Measurements from ENCODE around the gene ALG12.

Gene ALG12

DNA sequence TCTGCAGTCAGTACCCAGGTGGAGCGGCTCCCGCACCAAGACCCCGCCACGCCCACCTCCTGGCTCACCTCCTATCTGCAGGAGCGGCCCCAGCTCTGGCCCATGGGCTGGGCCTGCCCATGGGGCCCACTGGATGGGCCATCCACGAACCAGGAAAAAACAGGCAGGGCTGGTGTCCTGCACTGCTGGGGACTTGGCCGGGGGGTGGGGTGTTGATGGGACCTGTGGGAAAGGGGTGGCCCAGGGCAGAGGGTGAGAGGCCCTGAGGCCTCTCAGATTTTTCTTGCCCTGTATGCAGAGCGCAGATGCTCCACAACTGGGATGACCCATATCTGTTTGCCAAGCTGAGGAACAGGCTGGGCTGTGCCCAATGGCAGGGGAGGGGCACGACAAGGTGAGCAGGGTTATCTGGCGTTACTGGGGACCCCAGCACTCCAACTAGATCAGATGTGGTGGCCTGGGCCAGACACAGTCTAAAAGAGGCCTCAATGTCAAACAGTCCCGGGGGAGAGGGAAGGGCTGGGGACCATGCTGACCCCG lies 39.7 kb upstream of the ALG12 start:
- Histone ChIP-seq H3K27me3 (ENCODE audit: control insufficient read depth in 5 of 5, insufficient read depth in 4 of 5, low read length in 5 of 5) (no peaks in the 10 kb centered on the region), H3K9ac (ENCODE audit: low read length in 5 of 5) (no peak overlapping the region), H3K36me3 (ENCODE audit: control insufficient read depth in 5 of 5, insufficient read depth in 5 of 5, low read length in 5 of 5) (peaks cover 0 to 11% (median 8%) of the 10 kb centered on the region in 5 donors), H3K4me1 (ENCODE audit: control insufficient read depth in 5 of 5, insufficient read depth in 5 of 5, low read length in 5 of 5) (peaks cover 6 to 78% (median 75%) of the 10 kb centered on the region in 5 donors), H3K4me3 (ENCODE audit: low read depth in 1 of 5, low read length in 5 of 5) (no peak overlapping the region), H3K9me3 (ENCODE audit: control insufficient read depth in 5 of 5, low read length in 5 of 5) (no peaks in the 10 kb centered on the region), H3K27ac (ENCODE audit: low read depth, low read length) (peak overlapping the region; percentile 92)

DNA sequence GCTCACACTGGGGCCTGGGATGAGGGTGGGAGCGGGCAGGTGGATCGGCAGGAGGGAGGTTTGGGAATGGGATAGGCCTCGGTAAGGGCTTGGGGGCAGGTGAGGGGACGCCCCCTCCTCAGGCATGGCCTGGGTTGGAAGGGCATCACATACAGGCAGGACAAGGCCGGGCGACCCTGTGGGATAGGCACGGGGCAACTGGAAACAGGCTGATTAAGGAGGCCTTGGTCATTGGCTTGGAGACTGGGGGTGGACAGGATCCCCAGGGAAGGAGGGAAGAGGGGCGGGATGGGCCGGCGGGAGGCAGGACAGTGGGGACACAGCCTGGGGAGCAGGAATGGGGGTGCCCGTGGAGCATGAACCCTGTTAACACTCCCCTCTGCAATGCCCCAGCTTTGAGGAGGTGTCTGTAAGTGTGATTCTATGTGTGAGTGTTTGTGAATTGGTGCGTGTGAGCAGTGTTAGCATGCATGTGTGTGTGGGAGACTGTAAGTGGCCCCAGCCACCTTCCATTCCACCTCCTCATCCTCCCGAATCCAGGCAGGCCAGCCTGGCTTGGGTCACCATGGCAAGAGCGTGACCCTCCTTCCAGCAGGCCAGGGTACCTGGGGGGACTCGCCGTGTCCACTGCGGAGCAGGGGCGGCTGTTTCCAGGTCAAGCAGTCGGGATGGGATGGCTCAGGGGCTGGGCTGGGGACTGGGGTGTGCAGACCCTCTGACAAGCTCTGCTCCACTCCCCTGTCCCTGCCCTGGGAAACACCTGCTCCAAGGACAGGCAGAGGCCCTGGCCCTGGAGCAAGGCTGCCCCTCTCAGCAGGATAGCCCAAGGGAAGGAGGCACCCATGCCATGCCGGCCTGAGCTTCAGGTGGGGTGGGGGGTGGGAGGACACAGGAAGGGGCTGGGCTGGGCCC lies 38.9 kb upstream of the ALG12 start:
- peak overlapping the region; percentile 92 for H3K27ac ChIP-seq (ENCODE audit: low read depth, low read length)
- H3K36me3 ChIP-seq (ENCODE audit: control insufficient read depth in 5 of 5, insufficient read depth in 5 of 5, low read length in 5 of 5): peaks cover 0 to 6% (median 4%) of the 10 kb centered on the region in 5 donors
- no peaks in the 10 kb centered on the region for H3K27me3 ChIP-seq (ENCODE audit: control insufficient read depth in 5 of 5, insufficient read depth in 4 of 5, low read length in 5 of 5)
- H3K9me3 ChIP-seq (ENCODE audit: control insufficient read depth in 5 of 5, low read length in 5 of 5): no peaks in the 10 kb centered on the region
- H3K9ac ChIP-seq (ENCODE audit: low read length in 5 of 5): peak overlapping the region in 3 of 5 donors; percentile 10 to 72 (median 65)
- H3K4me3 ChIP-seq (ENCODE audit: low read depth in 1 of 5, low read length in 5 of 5): no peak overlapping the region
- peaks cover 6 to 80% (median 77%) of the 10 kb centered on the region in 5 donors for H3K4me1 ChIP-seq (ENCODE audit: control insufficient read depth in 5 of 5, insufficient read depth in 5 of 5, low read length in 5 of 5)

DNA sequence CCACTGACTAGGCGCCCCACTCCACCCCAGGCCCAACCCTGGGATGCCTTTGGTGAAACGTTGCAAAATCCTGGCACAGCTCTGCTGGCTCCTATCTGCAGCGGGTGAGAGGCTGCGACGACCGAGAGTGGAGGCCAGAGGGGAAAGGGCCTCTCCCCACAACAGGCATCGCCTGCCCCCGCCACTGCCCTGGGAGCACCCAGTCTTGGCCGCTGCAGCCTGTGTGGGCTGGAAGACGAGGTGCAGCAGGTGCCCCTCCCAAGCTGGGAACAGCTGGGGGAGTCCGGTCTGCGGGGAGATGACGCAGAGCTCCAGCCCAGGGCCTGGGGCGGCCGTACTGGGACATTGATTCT lies 38.2 kb upstream of the ALG12 start:
- Histone ChIP-seq H3K9ac (ENCODE audit: low read length in 5 of 5) (peak overlapping the region in 3 of 5 donors; percentile 10 to 72 (median 65)), H3K36me3 (ENCODE audit: control insufficient read depth in 5 of 5, insufficient read depth in 5 of 5, low read length in 5 of 5) (peaks cover 0 to 1% (median under 1%) of the 10 kb centered on the region in 5 donors), H3K4me1 (ENCODE audit: control insufficient read depth in 5 of 5, insufficient read depth in 5 of 5, low read length in 5 of 5) (peaks cover 6 to 84% (median 77%) of the 10 kb centered on the region in 5 donors)

DNA sequence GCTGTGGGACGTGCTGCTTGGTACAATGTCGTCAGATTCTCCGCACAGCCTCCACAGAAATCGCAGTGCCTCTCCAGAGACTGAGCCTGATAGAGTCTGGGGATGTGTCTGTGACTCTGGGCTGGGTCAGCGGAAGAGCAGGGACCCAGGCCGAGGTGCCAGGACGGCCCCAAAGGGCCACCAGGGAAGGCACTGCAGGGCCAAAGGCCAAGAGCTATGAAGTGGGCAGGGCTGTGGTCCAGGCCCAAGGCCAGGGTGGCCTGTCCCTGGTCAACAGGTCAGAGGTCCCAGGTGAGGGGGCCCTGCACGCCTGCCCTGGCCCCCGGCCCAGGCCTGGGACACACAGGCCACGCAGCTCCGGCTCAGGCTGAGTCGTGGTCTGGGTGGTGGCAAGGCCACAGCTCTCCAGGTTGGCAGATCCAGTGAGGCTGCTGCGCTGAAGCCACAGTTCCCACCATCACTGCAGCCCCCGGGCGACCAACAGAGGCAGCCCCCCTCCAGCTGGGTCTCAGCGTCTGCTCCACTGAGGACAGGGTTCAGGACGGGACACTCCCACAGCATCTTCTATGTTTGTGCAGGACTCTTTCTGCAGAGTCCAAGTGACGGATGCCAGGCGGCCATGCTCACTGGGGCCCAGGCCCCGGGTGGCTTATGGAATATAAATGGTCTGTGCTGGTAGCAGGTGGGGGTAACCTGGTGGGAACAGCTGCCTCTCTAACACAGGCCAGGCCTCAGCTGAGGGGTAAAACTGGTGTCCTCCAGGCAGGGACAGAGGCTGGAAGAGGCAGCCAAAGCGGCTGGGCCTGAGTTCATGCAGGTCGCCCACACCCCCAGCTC lies 37.6 kb upstream of the ALG12 start:
- Histone ChIP-seq H3K36me3 (ENCODE audit: control insufficient read depth in 5 of 5, insufficient read depth in 5 of 5, low read length in 5 of 5) (no peaks in the 10 kb centered on the region), H3K27ac (ENCODE audit: low read depth, low read length) (peak overlapping the region; percentile 92), H3K4me3 (ENCODE audit: low read depth in 1 of 5, low read length in 5 of 5) (no peak overlapping the region), H3K9ac (ENCODE audit: low read length in 5 of 5) (peak overlapping the region in 3 of 5 donors; percentile 59 to 72 (median 69)), H3K9me3 (ENCODE audit: control insufficient read depth in 5 of 5, low read length in 5 of 5) (no peaks in the 10 kb centered on the region), H3K27me3 (ENCODE audit: control insufficient read depth in 5 of 5, insufficient read depth in 4 of 5, low read length in 5 of 5) (no peaks in the 10 kb centered on the region), H3K4me1 (ENCODE audit: control insufficient read depth in 5 of 5, insufficient read depth in 5 of 5, low read length in 5 of 5) (peaks cover 6 to 84% (median 77%) of the 10 kb centered on the region in 5 donors)

More for the DNA sequence above, 38.2 kb upstream of the ALG12 start:
- Histone ChIP-seq H3K9me3 (ENCODE audit: control insufficient read depth in 5 of 5, low read length in 5 of 5) (no peaks in the 10 kb centered on the region), H3K27me3 (ENCODE audit: control insufficient read depth in 5 of 5, insufficient read depth in 4 of 5, low read length in 5 of 5) (no peaks in the 10 kb centered on the region), H3K27ac (ENCODE audit: low read depth, low read length) (peak overlapping the region; percentile 92), H3K4me3 (ENCODE audit: low read depth in 1 of 5, low read length in 5 of 5) (no peak overlapping the region)

DNA sequence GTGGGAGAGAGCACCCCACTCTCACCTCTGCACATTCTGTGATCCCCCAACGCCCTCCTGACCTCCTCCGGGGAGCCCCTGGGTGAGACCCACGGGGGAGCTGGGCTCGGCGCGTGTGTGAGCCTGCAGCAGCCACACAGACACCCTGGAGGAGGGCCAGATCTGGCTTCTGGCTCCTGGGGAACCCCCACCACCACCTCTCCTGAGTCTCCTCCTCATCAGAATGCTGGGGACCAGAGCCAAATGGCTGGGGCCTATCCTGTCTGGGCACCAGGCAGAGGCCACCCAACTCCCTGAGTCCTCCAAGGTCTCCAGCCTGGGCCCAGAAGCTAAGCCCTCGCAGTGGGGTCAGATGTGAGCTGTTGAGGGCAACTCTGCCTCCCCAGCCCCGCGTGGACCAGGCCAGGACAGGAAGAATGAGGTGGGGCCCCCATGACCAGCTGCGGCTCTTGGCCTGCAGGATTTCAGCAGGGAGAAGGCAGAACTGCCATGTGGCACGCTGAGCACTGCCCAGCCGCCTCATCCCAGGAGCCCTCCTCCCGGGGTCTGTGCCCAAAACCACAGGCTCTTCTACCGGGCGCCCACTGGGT lies 36.8 kb upstream of the ALG12 start:
- Histone ChIP-seq H3K9ac (ENCODE audit: low read length in 5 of 5) (peak overlapping the region in 2 of 5 donors; percentile 38 to 72), H3K4me1 (ENCODE audit: control insufficient read depth in 5 of 5, insufficient read depth in 5 of 5, low read length in 5 of 5) (peaks cover 6 to 84% (median 77%) of the 10 kb centered on the region in 5 donors), H3K9me3 (ENCODE audit: control insufficient read depth in 5 of 5, low read length in 5 of 5) (no peaks in the 10 kb centered on the region)

DNA sequence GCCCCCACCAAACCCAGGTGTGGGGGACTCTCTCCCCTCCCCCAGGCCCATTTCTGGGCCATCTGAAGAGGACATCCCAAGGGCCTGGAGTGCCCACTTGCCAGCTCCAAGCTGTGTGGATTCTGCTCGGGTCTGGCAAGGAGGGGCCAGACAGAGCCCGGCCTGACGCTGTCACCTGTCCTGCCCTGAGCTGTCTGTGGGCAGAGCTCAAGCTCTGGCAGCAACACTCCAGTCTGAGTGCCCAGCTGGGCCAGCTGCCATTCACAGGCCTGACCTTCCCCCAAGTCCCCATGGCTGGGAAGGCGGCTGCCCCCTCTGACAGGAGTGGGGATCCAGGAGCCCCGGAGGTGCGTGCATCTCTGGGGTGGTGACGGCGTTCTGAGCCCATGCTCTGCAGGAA lies 36.1 kb upstream of the ALG12 start:
- Histone ChIP-seq H3K36me3 (ENCODE audit: control insufficient read depth in 5 of 5, insufficient read depth in 5 of 5, low read length in 5 of 5) (no peaks in the 10 kb centered on the region), H3K9me3 (ENCODE audit: control insufficient read depth in 5 of 5, low read length in 5 of 5) (no peaks in the 10 kb centered on the region), H3K9ac (ENCODE audit: low read length in 5 of 5) (peak overlapping the region; percentile 16 to 72 (median 53)), H3K4me3 (ENCODE audit: low read depth in 1 of 5, low read length in 5 of 5) (no peak overlapping the region), H3K27me3 (ENCODE audit: control insufficient read depth in 5 of 5, insufficient read depth in 4 of 5, low read length in 5 of 5) (no peaks in the 10 kb centered on the region), H3K4me1 (ENCODE audit: control insufficient read depth in 5 of 5, insufficient read depth in 5 of 5, low read length in 5 of 5) (peaks cover 6 to 77% (median 70%) of the 10 kb centered on the region in 5 donors), H3K27ac (ENCODE audit: low read depth, low read length) (peak overlapping the region; percentile 92)

More for the DNA sequence above, 36.8 kb upstream of the ALG12 start:
- Histone ChIP-seq H3K27ac (ENCODE audit: low read depth, low read length) (peak overlapping the region; percentile 92), H3K36me3 (ENCODE audit: control insufficient read depth in 5 of 5, insufficient read depth in 5 of 5, low read length in 5 of 5) (no peaks in the 10 kb centered on the region), H3K4me3 (ENCODE audit: low read depth in 1 of 5, low read length in 5 of 5) (no peak overlapping the region), H3K27me3 (ENCODE audit: control insufficient read depth in 5 of 5, insufficient read depth in 4 of 5, low read length in 5 of 5) (no peaks in the 10 kb centered on the region)

DNA sequence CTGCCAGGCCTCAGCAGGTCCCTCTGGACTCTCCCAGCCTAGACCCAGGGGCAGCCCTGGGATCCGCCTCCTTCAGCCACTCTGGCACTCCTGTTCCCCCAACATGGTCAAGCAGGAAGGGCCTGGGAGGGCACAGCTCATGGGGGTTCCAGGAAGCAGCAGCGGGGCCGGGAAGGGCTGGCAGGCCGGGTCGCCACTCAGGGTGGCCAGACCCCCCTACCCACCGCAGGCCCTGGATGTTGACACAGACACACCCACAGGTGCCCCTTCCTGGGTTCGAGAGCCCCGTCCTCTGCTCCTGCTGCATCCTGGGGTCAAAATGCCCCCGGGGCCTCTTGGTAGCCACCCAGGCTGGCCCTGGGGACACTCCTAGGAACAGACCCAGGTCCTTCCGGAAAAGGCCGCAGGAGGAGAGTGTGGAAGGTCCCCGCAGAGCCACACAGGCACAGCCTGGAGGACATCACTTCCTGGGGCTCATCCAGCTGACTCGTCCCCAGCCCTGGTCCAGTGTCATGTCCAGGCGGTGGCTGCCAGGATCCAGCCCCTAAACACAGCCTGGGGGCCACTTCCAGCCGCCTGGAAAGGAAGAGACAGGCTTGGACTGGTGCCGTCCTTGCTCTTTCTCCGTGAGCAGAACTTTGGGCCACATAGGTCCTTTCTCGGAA lies 35.6 kb upstream of the ALG12 start:
- peak overlapping the region; percentile 92 for H3K27ac ChIP-seq (ENCODE audit: low read depth, low read length)
- peaks cover 6 to 76% (median 65%) of the 10 kb centered on the region in 5 donors for H3K4me1 ChIP-seq (ENCODE audit: control insufficient read depth in 5 of 5, insufficient read depth in 5 of 5, low read length in 5 of 5)
- no peaks in the 10 kb centered on the region for H3K27me3 ChIP-seq (ENCODE audit: control insufficient read depth in 5 of 5, insufficient read depth in 4 of 5, low read length in 5 of 5)
- H3K4me3 ChIP-seq (ENCODE audit: low read depth in 1 of 5, low read length in 5 of 5): no peak overlapping the region
- H3K9ac ChIP-seq (ENCODE audit: low read length in 5 of 5): peak overlapping the region; percentile 16 to 72 (median 53)
- no peaks in the 10 kb centered on the region for H3K36me3 ChIP-seq (ENCODE audit: control insufficient read depth in 5 of 5, insufficient read depth in 5 of 5, low read length in 5 of 5)
- H3K9me3 ChIP-seq (ENCODE audit: control insufficient read depth in 5 of 5, low read length in 5 of 5): no peaks in the 10 kb centered on the region

DNA sequence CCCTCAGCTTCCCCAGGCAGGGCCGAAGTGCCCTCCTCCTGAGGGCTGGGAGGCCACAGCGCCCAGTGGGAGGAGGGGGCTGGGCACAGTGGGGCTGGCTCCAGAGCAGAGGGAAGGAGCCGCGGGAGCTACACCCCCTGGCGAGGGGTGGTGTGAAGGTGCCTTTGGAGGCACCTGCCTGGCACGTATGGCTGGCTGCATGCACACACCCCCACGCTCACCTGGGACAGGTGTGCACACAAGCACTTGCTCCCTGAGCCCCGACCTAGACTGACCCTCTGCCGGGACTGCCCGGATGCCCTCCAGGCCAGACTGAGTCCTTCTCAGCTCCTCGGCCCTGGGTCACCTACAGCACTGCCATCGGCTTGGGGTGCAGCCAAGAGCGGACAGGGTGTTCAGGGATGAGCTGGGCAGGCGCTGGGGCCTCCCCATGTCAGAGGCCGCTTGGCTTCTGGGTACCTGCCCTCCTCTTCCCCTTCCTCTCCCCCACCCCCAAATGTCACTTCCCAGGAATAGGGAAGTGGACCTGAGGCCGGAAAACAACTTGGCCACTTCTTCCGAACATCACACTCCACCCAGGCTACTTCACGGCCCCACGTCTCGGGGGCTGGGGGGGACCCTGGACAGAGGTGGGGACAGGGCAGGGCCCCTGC lies 34.9 kb upstream of the ALG12 start:
- H3K9me3 ChIP-seq (ENCODE audit: control insufficient read depth in 5 of 5, low read length in 5 of 5): no peaks in the 10 kb centered on the region
- peak overlapping the region; percentile 92 for H3K27ac ChIP-seq (ENCODE audit: low read depth, low read length)
- no peak overlapping the region for H3K4me3 ChIP-seq (ENCODE audit: low read depth in 1 of 5, low read length in 5 of 5)
- H3K4me1 ChIP-seq (ENCODE audit: control insufficient read depth in 5 of 5, insufficient read depth in 5 of 5, low read length in 5 of 5): peaks cover 6 to 71% (median 61%) of the 10 kb centered on the region in 5 donors
- H3K9ac ChIP-seq (ENCODE audit: low read length in 5 of 5): peak overlapping the region in 3 of 5 donors; percentile 49 to 72 (median 67)
- no peaks in the 10 kb centered on the region for H3K27me3 ChIP-seq (ENCODE audit: control insufficient read depth in 5 of 5, insufficient read depth in 4 of 5, low read length in 5 of 5)
- H3K36me3 ChIP-seq (ENCODE audit: control insufficient read depth in 5 of 5, insufficient read depth in 5 of 5, low read length in 5 of 5): no peaks in the 10 kb centered on the region

All from subcutaneous abdominal adipose tissue (tissue), 5 donors.